HEK293 (cell line): ENCODE results near the gene TK2.
A peak's percentile ranks its signal among the peaks of the same experiment; 100 is the strongest.

Experiments used
- CTCF ChIA-PET: fragments of 350-600 bp; formaldehyde crosslinking; extraction: SDS; loops from one replicate; lab custom pipeline; 2021; ENCODE audit warnings: antibody characterized with exemption; lab: Yijun Ruan, JAX
- POLR2A ChIA-PET: fragments of 300-600 bp; formaldehyde crosslinking; extraction: SDS; loops from one replicate; lab custom pipeline; 2020; ENCODE audit warnings: antibody characterized with exemption, inconsistent platforms; lab: Yijun Ruan, JAX
- H3K27ac ChIP-seq: fragments of 200-500 bp; sonication (Bioruptor generic); 2 replicates; pipeline ENCODE4 v1.5.1; 2014; ENCODE audit warnings: low read depth, low read length, control low read depth, inconsistent platforms; ENCODE audit errors: extremely low read depth
- H3K36me3 ChIP-seq, 2 experiments: fragments of 200-500 bp in 1 of 2; sonication (Bioruptor generic) in 1 of 2; 1 replicate in 1 of 2; 2 replicates in 1 of 2; pipeline ENCODE4 v1.5.1; 2014 to 2017; ENCODE audit warnings: inconsistent platforms in 2 of 2, low read length in 2 of 2; ENCODE audit not compliant: control insufficient read depth in 2 of 2, insufficient read depth in 1 of 2
- H3K4me1 ChIP-seq: fragments of 200-500 bp; sonication (Bioruptor generic); 2 replicates; pipeline ENCODE4 v1.5.1; 2014; ENCODE audit warnings: mild to moderate bottlenecking, low read length, inconsistent platforms; ENCODE audit not compliant: control insufficient read depth, insufficient read depth
- H3K4me3 ChIP-seq: 2 replicates; pipeline ENCODE4 v1.5.1; 2011; ENCODE audit warnings: low read depth, mild to moderate bottlenecking, control low read depth, low read length, moderate library complexity
- H3K9me3 ChIP-seq: fragments of 200-500 bp; sonication (Bioruptor generic); 2 replicates; pipeline ENCODE4 v1.5.1; 2014; ENCODE audit warnings: low read depth, low read length, inconsistent platforms; ENCODE audit not compliant: control insufficient read depth, insufficient read depth
- FEZF1 ChIP-seq: fragments of 450-650 bp; formaldehyde crosslinking; IDR thresholded peaks from 2 replicates; pipeline ENCODE4 v1.5.1; 2016; ENCODE audit warnings: missing biosample characterization, missing genetic modification characterization
- KLF7 ChIP-seq: fragments of 450-650 bp; formaldehyde crosslinking; IDR thresholded peaks from 2 replicates; pipeline ENCODE4 v1.5.1; 2016; ENCODE audit warnings: missing biosample characterization, missing genetic modification characterization, borderline replicate concordance
- SALL2 ChIP-seq: fragments of 450-650 bp; formaldehyde crosslinking; IDR thresholded peaks from 2 replicates; pipeline ENCODE4 v1.5.0; 2017; ENCODE audit warnings: missing biosample characterization, mild to moderate bottlenecking, missing genetic modification characterization, borderline replicate concordance
- ZBTB21 ChIP-seq: fragments of 450-650 bp; formaldehyde crosslinking; IDR thresholded peaks from 2 replicates; pipeline ENCODE4 v1.5.1; 2017; ENCODE audit warnings: missing biosample characterization, missing genetic modification characterization
- ZBTB48 ChIP-seq: fragments of 450-650 bp; formaldehyde crosslinking; IDR thresholded peaks from 2 replicates; pipeline ENCODE4 v1.5.1; 2016; ENCODE audit warnings: missing biosample characterization, missing genetic modification characterization
- ZEB2 ChIP-seq: fragments of 450-650 bp; formaldehyde crosslinking; IDR thresholded peaks from 2 replicates; pipeline ENCODE4 v1.5.1; 2016; ENCODE audit warnings: missing biosample characterization, missing genetic modification characterization
- ZFP41 ChIP-seq: fragments of 450-650 bp; formaldehyde crosslinking; IDR thresholded peaks from 2 replicates; pipeline ENCODE4 v1.5.1; 2016; ENCODE audit warnings: missing biosample characterization, missing genetic modification characterization, borderline replicate concordance
- ZNF10 ChIP-seq: fragments of 450-650 bp; formaldehyde crosslinking; IDR thresholded peaks from 2 replicates; pipeline ENCODE4 v1.5.1; 2017; ENCODE audit warnings: missing biosample characterization, missing genetic modification characterization
- ZNF112 ChIP-seq: fragments of 450-650 bp; formaldehyde crosslinking; IDR thresholded peaks from 2 replicates; pipeline ENCODE4 v1.5.0; 2017; ENCODE audit warnings: missing biosample characterization, missing genetic modification characterization
- ZNF132 ChIP-seq: fragments of 450-650 bp; formaldehyde crosslinking; IDR thresholded peaks from 2 replicates; pipeline ENCODE4 v1.5.1; 2017; ENCODE audit warnings: missing biosample characterization, missing genetic modification characterization, borderline replicate concordance
- ZNF221 ChIP-seq: fragments of 450-650 bp; formaldehyde crosslinking; IDR thresholded peaks from 2 replicates; pipeline ENCODE4 v1.5.1; 2017; ENCODE audit warnings: missing biosample characterization, missing genetic modification characterization, borderline replicate concordance
- ZNF24 ChIP-seq: fragments of 450-650 bp; formaldehyde crosslinking; IDR thresholded peaks from 2 replicates; pipeline ENCODE4 v1.5.1; 2016; ENCODE audit warnings: missing biosample characterization, missing genetic modification characterization
- ZNF341 ChIP-seq: fragments of 450-650 bp; formaldehyde crosslinking; IDR thresholded peaks from 2 replicates; pipeline ENCODE4; 2016; ENCODE audit warnings: low read depth, missing biosample characterization, missing genetic modification characterization
- ZNF37A ChIP-seq: fragments of 450-650 bp; IDR thresholded peaks from 2 replicates; pipeline ENCODE4 v1.5.1; 2018; ENCODE audit warnings: missing biosample characterization, missing genetic modification characterization
- ZNF433 ChIP-seq: fragments of 450-650 bp; formaldehyde crosslinking; IDR thresholded peaks from 2 replicates; pipeline ENCODE4 v1.5.1; 2016; ENCODE audit warnings: missing biosample characterization, missing genetic modification characterization, low read depth
- ZNF623 ChIP-seq: fragments of 450-650 bp; formaldehyde crosslinking; IDR thresholded peaks from 2 replicates; pipeline ENCODE4 v1.5.1; 2016; ENCODE audit warnings: missing biosample characterization, missing genetic modification characterization
- ZNF624 ChIP-seq: fragments of 450-650 bp; formaldehyde crosslinking; IDR thresholded peaks from 2 replicates; pipeline ENCODE4 v1.5.1; 2017; ENCODE audit warnings: missing biosample characterization, missing genetic modification characterization
- ZNF701 ChIP-seq: fragments of 450-650 bp; formaldehyde crosslinking; IDR thresholded peaks from 2 replicates; pipeline ENCODE4 v1.5.1; 2016; ENCODE audit warnings: missing biosample characterization, missing genetic modification characterization
- ZXDB ChIP-seq: fragments of 450-650 bp; formaldehyde crosslinking; IDR thresholded peaks from 2 replicates; pipeline ENCODE4 v1.5.1; 2016; ENCODE audit warnings: missing biosample characterization, missing genetic modification characterization
- TF ChIP-seq, protein P1 (sequence below): fragments of 450-650 bp; formaldehyde crosslinking; IDR thresholded peaks from 2 replicates; pipeline ENCODE4 v1.5.1; 2016; ENCODE audit warnings: missing biosample characterization, missing genetic modification characterization
- TF ChIP-seq, protein P2 (sequence below): fragments of 450-650 bp; formaldehyde crosslinking; IDR thresholded peaks from 2 replicates; pipeline ENCODE4 v1.5.1; 2016; ENCODE audit warnings: missing biosample characterization, missing genetic modification characterization

TK2 gene

DNA sequence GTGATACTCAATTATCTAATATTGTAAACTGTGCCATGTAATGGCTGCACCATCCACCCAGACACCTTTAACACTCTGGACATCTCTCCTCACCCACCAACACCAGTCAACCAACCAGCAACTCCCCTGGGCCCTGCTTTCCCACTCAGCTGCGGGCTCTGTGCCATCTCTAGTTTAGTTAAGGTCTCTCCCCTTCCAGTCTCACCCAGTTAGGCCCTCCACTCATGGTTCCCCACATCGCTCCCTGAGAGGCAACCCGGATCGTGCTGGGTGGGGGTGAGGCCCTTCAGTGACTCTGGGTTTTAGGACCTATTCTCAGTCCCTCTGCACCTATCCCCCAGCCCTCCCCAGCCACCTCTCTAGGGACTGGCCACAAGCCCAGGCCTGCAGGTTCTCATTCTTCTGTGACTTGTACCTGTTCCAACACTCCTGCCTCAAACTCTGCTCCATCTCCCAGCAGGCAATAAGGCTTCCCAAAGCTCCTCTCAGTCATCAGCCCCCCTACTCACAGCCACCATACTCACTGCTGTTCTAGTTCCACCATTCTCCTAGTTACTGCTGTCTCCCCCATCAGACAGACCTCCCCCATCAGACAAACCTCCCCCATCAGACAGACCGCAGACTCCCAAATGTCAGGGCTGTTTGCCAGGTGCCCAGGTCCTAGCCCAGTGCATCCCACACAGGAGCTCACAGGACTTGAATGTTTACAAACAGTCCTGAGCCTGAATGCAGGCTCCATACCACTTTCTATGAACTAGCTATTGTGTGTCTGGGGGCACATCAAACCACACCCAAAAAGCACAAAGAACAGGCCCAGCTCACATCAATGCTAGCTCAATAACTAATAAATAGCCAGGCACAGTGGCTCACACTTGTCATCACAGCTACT, 2.6 kb downstream of the TK2 start:
- H3K36me3 ChIP-seq: peaks cover 0 to 11% of the 10 kb centered on the region in 2 experiments; a peak in 2 of 3 replicates
- no peak overlapping the region for H3K4me3 ChIP-seq
- CTCF ChIA-PET: interaction anchor here (0.5 to 0.8 kb wide), 3 partner anchors 27 to 192 kb away, joined by 3 read pairs; no protein-coding TSS in a partner anchor
- H3K4me1 ChIP-seq: no peaks in the 10 kb centered on the region
- TF ChIP-seq ZFP41 (tag by site-specific recombination): no peak
- 0 out of 2 replicates have a peak, but pooled peaks have one; percentile 14 for TF ChIP-seq ZNF341 (tag by site-specific recombination)
- TF ChIP-seq, protein P1, sequence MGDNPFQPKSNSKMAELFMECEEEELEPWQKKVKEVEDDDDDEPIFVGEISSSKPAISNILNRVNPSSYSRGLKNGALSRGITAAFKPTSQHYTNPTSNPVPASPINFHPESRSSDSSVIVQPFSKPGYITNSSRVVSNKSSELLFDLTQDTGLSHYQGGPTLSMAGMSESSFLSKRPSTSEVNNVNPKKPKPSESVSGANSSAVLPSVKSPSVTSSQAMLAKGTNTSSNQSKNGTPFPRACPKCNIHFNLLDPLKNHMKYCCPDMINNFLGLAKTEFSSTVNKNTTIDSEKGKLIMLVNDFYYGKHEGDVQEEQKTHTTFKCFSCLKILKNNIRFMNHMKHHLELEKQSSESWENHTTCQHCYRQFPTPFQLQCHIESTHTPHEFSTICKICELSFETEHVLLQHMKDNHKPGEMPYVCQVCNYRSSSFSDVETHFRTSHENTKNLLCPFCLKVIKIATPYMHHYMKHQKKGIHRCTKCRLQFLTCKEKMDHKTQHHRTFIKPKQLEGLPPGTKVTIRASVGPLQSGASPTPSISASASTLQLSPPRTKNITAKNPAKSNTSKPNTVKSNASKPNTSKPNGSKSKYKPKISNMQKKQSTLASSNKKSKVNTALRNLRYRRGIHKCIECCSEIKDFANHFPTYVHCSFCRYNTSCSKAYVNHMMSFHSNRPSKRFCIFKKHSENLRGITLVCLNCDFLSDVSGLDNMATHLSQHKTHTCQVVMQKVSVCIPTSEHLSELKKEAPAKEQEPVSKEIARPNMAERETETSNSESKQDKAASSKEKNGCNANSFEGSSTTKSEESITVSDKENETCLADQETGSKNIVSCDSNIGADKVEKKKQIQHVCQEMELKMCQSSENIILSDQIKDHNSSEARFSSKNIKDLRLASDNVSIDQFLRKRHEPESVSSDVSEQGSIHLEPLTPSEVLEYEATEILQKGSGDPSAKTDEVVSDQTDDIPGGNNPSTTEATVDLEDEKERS: no peak
- TF ChIP-seq, all 188 proteins: peak for 1
- POLR2A ChIA-PET: no interaction called here
- H3K27ac ChIP-seq: no peak overlapping the region
- no peaks in the 10 kb centered on the region for H3K9me3 ChIP-seq

DNA sequence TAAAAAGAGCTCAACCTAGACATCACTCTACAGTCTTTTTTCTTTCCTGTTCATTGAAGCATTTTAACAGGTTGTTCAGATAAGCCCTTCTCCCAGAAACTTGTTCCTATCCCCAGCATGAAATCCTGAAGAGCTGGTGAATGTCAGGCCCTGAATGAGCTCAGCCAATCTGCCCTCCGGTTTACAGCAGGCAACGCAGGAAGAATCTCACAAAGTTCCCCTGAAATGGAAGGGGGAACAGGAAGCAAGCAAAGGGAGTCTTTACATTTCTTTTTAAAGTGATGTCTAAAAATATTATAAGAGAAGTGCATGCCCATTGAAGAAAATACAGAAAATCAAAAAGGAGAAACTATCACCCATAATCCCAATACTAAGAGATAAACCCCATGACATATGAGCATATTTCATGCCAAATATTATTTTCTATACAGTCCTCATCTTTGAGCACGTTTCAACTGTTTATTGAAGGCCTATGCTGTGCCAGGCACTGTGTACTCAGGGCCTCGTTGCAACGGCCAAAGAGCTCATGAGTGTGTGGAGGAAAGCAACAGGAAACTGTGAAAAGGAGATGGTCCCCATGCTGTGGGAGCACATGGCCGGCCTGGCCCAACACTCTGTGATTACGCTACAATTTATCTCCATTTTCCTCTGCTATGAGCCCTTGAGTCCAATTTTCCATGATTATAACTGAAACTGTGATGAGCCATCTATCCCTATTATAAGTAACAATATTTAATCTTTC, 5.7 kb downstream of the TK2 start:
- ChIA-PET POLR2A (no interaction called here), CTCF (no interaction called here)
- Histone ChIP-seq H3K9me3 (no peaks in the 10 kb centered on the region), H3K36me3 (peaks cover 3 to 16% of the 10 kb centered on the region in 2 experiments; a peak in 2 of 3 replicates), H3K27ac (no peak overlapping the region), H3K4me1 (no peaks in the 10 kb centered on the region), H3K4me3 (no peak overlapping the region)
- TF ChIP-seq FEZF1 (tag by site-specific recombination): no peak
- TF ChIP-seq ZNF24 (tag by site-specific recombination): no peak
- no peak for TF ChIP-seq ZNF701 (tag by site-specific recombination)
- no peak for TF ChIP-seq ZBTB21 (tag by site-specific recombination)
- no peak for TF ChIP-seq ZNF221 (tag by site-specific recombination)
- TF ChIP-seq SALL2 (tag by site-specific recombination): no peak

DNA sequence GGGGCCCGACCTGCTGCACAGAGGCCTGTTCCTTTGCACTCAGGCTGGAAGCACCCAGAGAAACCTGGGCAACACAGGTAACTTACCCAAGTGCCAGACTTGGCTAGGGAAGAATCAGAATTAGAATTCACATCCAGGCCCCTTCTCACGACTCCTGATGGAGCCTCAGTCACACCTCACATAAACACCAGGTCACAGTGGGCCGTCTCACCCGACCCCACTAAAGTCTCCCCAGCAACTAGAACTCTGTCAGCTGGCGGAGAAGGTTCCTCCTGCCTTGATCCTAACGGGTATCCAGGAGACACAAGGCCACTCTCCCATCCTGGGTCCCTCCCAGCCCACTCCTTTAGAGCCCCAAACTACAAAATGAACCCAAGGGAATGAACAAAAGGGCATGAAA, 6.4 kb downstream of the TK2 start:
- no peak overlapping the region for H3K4me3 ChIP-seq
- CTCF ChIA-PET: interaction anchor here (0.5 kb wide), 1 partner anchor 138 kb away, joined by 4 read pairs; no protein-coding TSS in a partner anchor

DNA sequence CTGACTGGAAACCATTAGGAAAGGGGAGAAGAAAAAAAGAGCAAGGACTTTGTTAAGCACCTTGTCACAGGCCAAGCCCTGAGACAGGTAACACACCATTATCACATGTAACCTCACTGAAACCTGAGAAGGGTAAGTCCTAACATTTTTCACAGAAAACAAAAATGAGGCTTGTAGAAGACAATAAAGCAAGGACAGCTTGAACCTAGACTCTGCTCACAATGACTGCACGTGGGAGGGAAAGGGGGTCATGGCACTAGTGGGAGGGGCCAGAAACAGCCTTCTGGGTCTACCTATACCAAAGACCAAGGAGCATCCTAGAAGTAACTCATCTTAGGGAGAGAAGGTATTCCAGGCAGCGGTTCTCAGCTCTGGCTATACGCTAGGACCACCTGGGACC, 7.5 kb downstream of the TK2 start:
- H3K4me1 ChIP-seq: no peaks in the 10 kb centered on the region
- peaks cover 3 to 27% of the 10 kb centered on the region in 2 experiments; a peak in 2 of 3 replicates for H3K36me3 ChIP-seq
- no peak overlapping the region for H3K27ac ChIP-seq
- CTCF ChIA-PET: interaction anchor here (0.6 to 1.7 kb wide), 3 partner anchors 10 to 367 kb away, joined by 3 read pairs; partner anchors contain the start of gene CKLF
- H3K9me3 ChIP-seq: no peaks in the 10 kb centered on the region
- H3K4me3 ChIP-seq: no peak overlapping the region
- POLR2A ChIA-PET: interaction anchor here (1.1 kb wide), 1 partner anchor 10 kb away, joined by 6 read pairs; the partner anchor contains the start of gene CKLF
- TF ChIP-seq, protein P2, sequence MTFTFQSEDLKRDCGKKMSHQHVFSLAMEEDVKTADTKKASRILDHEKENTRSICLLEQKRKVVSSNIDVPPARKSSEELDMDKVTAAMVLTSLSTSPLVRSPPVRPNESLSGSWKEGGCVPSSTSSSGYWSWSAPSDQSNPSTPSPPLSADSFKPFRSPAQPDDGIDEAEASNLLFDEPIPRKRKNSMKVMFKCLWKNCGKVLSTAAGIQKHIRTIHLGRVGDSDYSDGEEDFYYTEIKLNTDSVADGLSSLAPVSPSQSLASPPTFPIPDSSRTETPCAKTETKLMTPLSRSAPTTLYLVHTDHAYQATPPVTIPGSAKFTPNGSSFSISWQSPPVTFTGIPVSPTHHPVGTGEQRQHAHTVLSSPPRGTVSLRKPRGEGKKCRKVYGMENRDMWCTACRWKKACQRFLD (tag by site-specific recombination): no peak
- TF ChIP-seq ZNF112 (tag by site-specific recombination) (no peak), ZBTB48 (tag by site-specific recombination) (no peak), ZNF132 (tag by site-specific recombination) (no peak), KLF7 (no peak), ZNF623 (tag by site-specific recombination) (no peak), ZNF433 (tag by site-specific recombination) (no peak), ZXDB (tag by site-specific recombination) (no peak)

More for the DNA sequence above, 6.4 kb downstream of the TK2 start:
- Histone ChIP-seq H3K9me3 (no peaks in the 10 kb centered on the region), H3K36me3 (peaks cover 3 to 21% of the 10 kb centered on the region in 2 experiments; a peak in 2 of 3 replicates), H3K4me1 (no peaks in the 10 kb centered on the region), H3K27ac (no peak overlapping the region)
- POLR2A ChIA-PET: interaction anchor here (1.1 kb wide), 1 partner anchor 9 kb away, joined by 6 read pairs; the partner anchor contains the start of gene CKLF
- TF ChIP-seq ZEB2 (no peak), ZNF37A (tag by site-specific recombination) (no peak), ZNF10 (tag by site-specific recombination) (no peak), ZNF624 (tag by site-specific recombination) (no peak)
